Upper lobe of left lung (tissue), 4 donors: Measurements from ENCODE around the gene CCBE1.

Experiments used
- EP300 ChIP-seq, 4 donors: sonication (generic); formaldehyde crosslinking; IDR thresholded peaks; one replicate each; pipeline ENCODE4 v1.5.1; 2017; ENCODE audit warnings: antibody characterized with exemption in 4 of 4, control low read depth in 2 of 4
- POLR2A ChIP-seq, 4 donors: fragments of 450-650 bp; IDR thresholded peaks; one replicate each; pipeline ENCODE4 v1.5.1; 2016 to 2017; ENCODE audit warnings: antibody characterized with exemption in 4 of 4, mild to moderate bottlenecking in 2 of 4
- POLR2AphosphoS5 ChIP-seq, 2 donors: sonication (generic); formaldehyde crosslinking; IDR thresholded peaks; one replicate each; pipeline ENCODE4 v1.5.1; 2017; ENCODE audit warnings: antibody characterized with exemption in 2 of 2
- TF ChIP-seq, protein P1 (sequence below), 6 experiments: fragments of 450-650 bp in 4 of 6; fragments of 200-600 bp in 2 of 6; sonication (generic) in 2 of 6; IDR thresholded peaks; one replicate each; pipeline ENCODE4 v1.5.1; 2016 to 2019; ENCODE audit warnings: antibody characterized with exemption in 6 of 6

GRCh38 chr18:59729781-59730180 is 32.6 kb upstream of the CCBE1 start:
- TF ChIP-seq, protein P1, sequence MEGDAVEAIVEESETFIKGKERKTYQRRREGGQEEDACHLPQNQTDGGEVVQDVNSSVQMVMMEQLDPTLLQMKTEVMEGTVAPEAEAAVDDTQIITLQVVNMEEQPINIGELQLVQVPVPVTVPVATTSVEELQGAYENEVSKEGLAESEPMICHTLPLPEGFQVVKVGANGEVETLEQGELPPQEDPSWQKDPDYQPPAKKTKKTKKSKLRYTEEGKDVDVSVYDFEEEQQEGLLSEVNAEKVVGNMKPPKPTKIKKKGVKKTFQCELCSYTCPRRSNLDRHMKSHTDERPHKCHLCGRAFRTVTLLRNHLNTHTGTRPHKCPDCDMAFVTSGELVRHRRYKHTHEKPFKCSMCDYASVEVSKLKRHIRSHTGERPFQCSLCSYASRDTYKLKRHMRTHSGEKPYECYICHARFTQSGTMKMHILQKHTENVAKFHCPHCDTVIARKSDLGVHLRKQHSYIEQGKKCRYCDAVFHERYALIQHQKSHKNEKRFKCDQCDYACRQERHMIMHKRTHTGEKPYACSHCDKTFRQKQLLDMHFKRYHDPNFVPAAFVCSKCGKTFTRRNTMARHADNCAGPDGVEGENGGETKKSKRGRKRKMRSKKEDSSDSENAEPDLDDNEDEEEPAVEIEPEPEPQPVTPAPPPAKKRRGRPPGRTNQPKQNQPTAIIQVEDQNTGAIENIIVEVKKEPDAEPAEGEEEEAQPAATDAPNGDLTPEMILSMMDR (IDR thresholded peaks at IDR 0.05): no peak
- no peak for TF ChIP-seq EP300 (IDR thresholded peaks at IDR 0.05)
- no peak for TF ChIP-seq POLR2AphosphoS5 (IDR thresholded peaks at IDR 0.05)
- no peak for TF ChIP-seq POLR2A (IDR thresholded peaks at IDR 0.05)
